Fibroblast of lung (primary cell): ENCODE results near the gene SBNO2. TPM values are rescaled to one million over a fixed set of nuclear protein-coding genes. Genes with fewer than 3 reads are reported as not detected.

Source experiments
- DNase-seq, 2 donors: peaks; one replicate each; pipeline versions ENCODE4 v3.0.0 to v3.0.0-alpha.2; 2010; ENCODE audit warnings: low read depth in 2 of 2
- H2AFZ ChIP-seq: 2 replicates; pipeline ENCODE4 v1.5.1; 2012; ENCODE audit warnings: low read length, control low read depth, inconsistent platforms
- H3K27ac ChIP-seq: 2 replicates; pipeline ENCODE4 v1.5.1; 2011; ENCODE audit warnings: low read length, control low read depth; ENCODE audit not compliant: insufficient read depth
- H3K27me3 ChIP-seq: 2 replicates; pipeline ENCODE4 v1.5.1; 2011; ENCODE audit warnings: mild to moderate bottlenecking, low read length; ENCODE audit not compliant: control insufficient read depth, insufficient read depth
- H3K36me3 ChIP-seq: 2 replicates; pipeline ENCODE4 v1.5.1; 2011; ENCODE audit warnings: low read length; ENCODE audit not compliant: control insufficient read depth, insufficient read depth
- H3K4me1 ChIP-seq: 2 replicates; pipeline ENCODE4 v1.5.1; 2011; ENCODE audit warnings: low read length; ENCODE audit not compliant: control insufficient read depth, insufficient read depth; ENCODE audit errors: extremely low read depth
- H3K4me2 ChIP-seq: 2 replicates; pipeline ENCODE4 v1.5.1; 2011; ENCODE audit warnings: low read length, control low read depth; ENCODE audit not compliant: insufficient read depth; ENCODE audit errors: extremely low read depth
- H3K4me3 ChIP-seq, 4 experiments: fragments of 200-600 bp in 1 of 4; sonication (generic) in 1 of 4; replicated peaks in 1 of 4; 2 replicates each; pipeline ENCODE4 v1.5.1; 2011 to 2016; ENCODE audit warnings: low read length in 4 of 4, low read depth in 3 of 4, mild to moderate bottlenecking in 3 of 4, control low read depth in 2 of 4, inconsistent platforms in 1 of 4, mixed read lengths in 1 of 4; ENCODE audit not compliant: insufficient read depth in 1 of 4; ENCODE audit errors: control extremely low read depth in 1 of 4
- H3K79me2 ChIP-seq: 2 replicates; pipeline ENCODE4 v1.5.1; 2012; ENCODE audit warnings: mild to moderate bottlenecking, low read length, inconsistent platforms; ENCODE audit not compliant: control insufficient read depth, insufficient read depth
- H3K9ac ChIP-seq: 2 replicates; pipeline ENCODE4 v1.5.1; 2011; ENCODE audit warnings: mild to moderate bottlenecking, low read length, control low read depth; ENCODE audit not compliant: insufficient read depth
- H3K9me3 ChIP-seq: 2 replicates; pipeline ENCODE4 v1.5.1; 2012; ENCODE audit warnings: low read depth, low read length; ENCODE audit not compliant: control insufficient read depth, insufficient read depth
- H4K20me1 ChIP-seq: 2 replicates; pipeline ENCODE4 v1.5.1; 2011; ENCODE audit warnings: low read length; ENCODE audit not compliant: control insufficient read depth, insufficient read depth; ENCODE audit errors: extremely low read depth
- CTCF ChIP-seq, 2 donors: IDR thresholded peaks in 1 of 2; conservative IDR thresholded peaks in 1 of 2; 1 replicate in 1 of 2; 2 replicates in 1 of 2; pipeline ENCODE4 v1.5.1; 2011 to 2012; ENCODE audit warnings: low read length in 2 of 2, control low read depth in 1 of 2, inconsistent platforms in 1 of 2, low read depth in 1 of 2, mild to moderate bottlenecking in 1 of 2
- EZH2 ChIP-seq: IDR thresholded peaks from 2 replicates; pipeline ENCODE4 v1.5.1; 2012; ENCODE audit warnings: low read length, control low read depth, mild to moderate bottlenecking; ENCODE audit errors: missing control alignments
- polyA plus RNA-seq, 2 donors: library from polyadenylated mRNA; depleted of rRNA in 1 of 2; stranded (reverse) in 1 of 2; unstranded in 1 of 2; fragments of >200 nt; gene quantifications; 2 replicates each; pipeline ENCODE4 v1.2.1, GENCODE V29; 2011 to 2012; ENCODE audit warnings: missing spikeins in 1 of 2
- total RNA-seq: library from RNA; depleted of rRNA; stranded (reverse); fragments of >200 nt; gene quantifications from 2 replicates; pipeline ENCODE4 v1.2.1, GENCODE V29; 2014

SBNO2 gene
- total and polyA plus RNA-seq, 2 donors (not counting 1 experiment from before 2014, with no cell fraction given) = 12.6 to 55.8 TPM

- Histone ChIP-seq H3K4me2 (no peak overlapping the region), H3K9me3 (no peaks in the 10 kb centered on the region), H3K79me2 (peaks cover 14% of the 10 kb centered on the region), H2AFZ (no peak overlapping the region), H4K20me1 (peaks cover 3% of the 10 kb centered on the region), H3K27ac (no peak overlapping the region), H3K4me1 (peaks cover 11% of the 10 kb centered on the region), H3K9ac (no peak overlapping the region), H3K4me3 (no peak overlapping the region), H3K36me3 (peaks cover 63% of the 10 kb centered on the region), H3K27me3 (no peaks in the 10 kb centered on the region)
- no peak for DNase-seq
- TF ChIP-seq EZH2 (no peak), CTCF (conservative IDR thresholded peaks at IDR 0.05 in 1 of 2, IDR thresholded peaks at IDR 0.05 in 1 of 2; ENCODE audit: low read depth in 1 of 2, low read length in 2 of 2) (no peak)
These were observed 64.1 kb downstream of the SBNO2 start for GRCh38 chr19:1109697-1110671.

- no peak overlapping the region for H2AFZ ChIP-seq
- H3K36me3 ChIP-seq = peaks cover 61% of the 10 kb centered on the region
- H3K9ac ChIP-seq = no peak overlapping the region
- peaks cover 9% of the 10 kb centered on the region for H3K4me1 ChIP-seq
- TF ChIP-seq EZH2 (no peak), CTCF (conservative IDR thresholded peaks at IDR 0.05 in 1 of 2, IDR thresholded peaks at IDR 0.05 in 1 of 2; ENCODE audit: low read depth in 1 of 2, low read length in 2 of 2) (no peak)
- H4K20me1 ChIP-seq = peaks cover 3% of the 10 kb centered on the region
- no peak overlapping the region for H3K4me3 ChIP-seq
- H3K27ac ChIP-seq = no peak overlapping the region
- H3K27me3 ChIP-seq = no peaks in the 10 kb centered on the region
- DNase-seq = no peak
- no peak overlapping the region for H3K4me2 ChIP-seq
- peaks cover 15% of the 10 kb centered on the region for H3K79me2 ChIP-seq
- H3K9me3 ChIP-seq = no peaks in the 10 kb centered on the region
These were observed 65.0 kb downstream of the SBNO2 start for GRCh38 chr19:1109032-1109551.

- Histone ChIP-seq H3K9ac (no peak overlapping the region), H3K79me2 (peaks cover 15% of the 10 kb centered on the region), H3K4me2 (no peak overlapping the region), H2AFZ (no peak overlapping the region), H4K20me1 (peaks cover 3% of the 10 kb centered on the region), H3K9me3 (no peaks in the 10 kb centered on the region), H3K27me3 (no peaks in the 10 kb centered on the region), H3K36me3 (peaks cover 56% of the 10 kb centered on the region), H3K27ac (no peak overlapping the region), H3K4me3 (no peak overlapping the region), H3K4me1 (peaks cover 3% of the 10 kb centered on the region)
- no peak for DNase-seq
- no peak for TF ChIP-seq CTCF (conservative IDR thresholded peaks at IDR 0.05 in 1 of 2, IDR thresholded peaks at IDR 0.05 in 1 of 2; ENCODE audit: low read depth in 1 of 2, low read length in 2 of 2)
- TF ChIP-seq EZH2 = no peak
These were observed 65.6 kb downstream of the SBNO2 start for GRCh38 chr19:1108291-1109031.
